Measurements from ENCODE around the gene MAF. TPM values are rescaled to one million over a fixed set of nuclear protein-coding genes. Genes with fewer than 3 reads are reported as not detected.
A peak's percentile ranks its signal among the peaks of the same experiment; 100 is the strongest.

MAF gene
- total and polyA plus RNA-seq, 7 donors = 6.0 to 52.3 (median 35.2) TPM

DNA sequence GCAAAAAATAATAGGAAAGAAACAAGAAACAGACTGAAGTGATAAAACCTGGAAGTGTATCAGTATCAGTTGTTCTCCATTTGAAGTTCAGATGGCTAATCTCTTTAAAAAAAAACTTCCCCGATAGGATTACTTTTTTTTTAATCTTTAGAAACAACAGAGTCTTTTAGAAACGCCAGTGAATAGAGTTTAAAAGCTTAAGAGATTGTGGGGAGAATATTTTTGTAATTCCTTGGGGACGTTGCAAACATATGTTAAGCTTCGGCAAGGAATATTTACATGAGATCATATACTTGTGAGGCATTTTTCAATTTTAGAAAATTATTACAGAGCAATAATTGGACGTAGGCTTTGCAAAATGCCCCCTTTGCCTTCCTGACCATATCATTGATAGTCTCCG lies 13.2 kb downstream of the MAF start:
- intact Hi-C loops (cut with DNase I) = loop anchor here (5.0 to 10.0 kb wide), 3 partner anchors 45 to 152 kb away; no protein-coding TSS in a partner anchor
- TF ChIP-seq, protein P1, sequence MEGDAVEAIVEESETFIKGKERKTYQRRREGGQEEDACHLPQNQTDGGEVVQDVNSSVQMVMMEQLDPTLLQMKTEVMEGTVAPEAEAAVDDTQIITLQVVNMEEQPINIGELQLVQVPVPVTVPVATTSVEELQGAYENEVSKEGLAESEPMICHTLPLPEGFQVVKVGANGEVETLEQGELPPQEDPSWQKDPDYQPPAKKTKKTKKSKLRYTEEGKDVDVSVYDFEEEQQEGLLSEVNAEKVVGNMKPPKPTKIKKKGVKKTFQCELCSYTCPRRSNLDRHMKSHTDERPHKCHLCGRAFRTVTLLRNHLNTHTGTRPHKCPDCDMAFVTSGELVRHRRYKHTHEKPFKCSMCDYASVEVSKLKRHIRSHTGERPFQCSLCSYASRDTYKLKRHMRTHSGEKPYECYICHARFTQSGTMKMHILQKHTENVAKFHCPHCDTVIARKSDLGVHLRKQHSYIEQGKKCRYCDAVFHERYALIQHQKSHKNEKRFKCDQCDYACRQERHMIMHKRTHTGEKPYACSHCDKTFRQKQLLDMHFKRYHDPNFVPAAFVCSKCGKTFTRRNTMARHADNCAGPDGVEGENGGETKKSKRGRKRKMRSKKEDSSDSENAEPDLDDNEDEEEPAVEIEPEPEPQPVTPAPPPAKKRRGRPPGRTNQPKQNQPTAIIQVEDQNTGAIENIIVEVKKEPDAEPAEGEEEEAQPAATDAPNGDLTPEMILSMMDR (IDR thresholded peaks at IDR 0.05) = no peak
- peak overlapping the region; percentile 70 for H3K27ac ChIP-seq
- WGBS, 3 donors = 48 to 78% (median 48%) methylated on average over 6 of the region's 6 CpGs
- no peaks in the 10 kb centered on the region for H3K27me3 ChIP-seq (ENCODE audit: insufficient read depth in 3 of 3, low read length in 2 of 3)
- no peaks in the 10 kb centered on the region for H3K9me3 ChIP-seq
- DNase-seq (no peak), ATAC-seq (no peak)
- H3K4me1 ChIP-seq = peaks cover 12% of the 10 kb centered on the region
- H3K36me3 ChIP-seq (ENCODE audit: insufficient read depth in 1 of 2, low read depth in 1 of 2) = no peaks in the 10 kb centered on the region
- H3K4me3 ChIP-seq = peak overlapping the region; percentile 35

GRCh38 chr16:79582789-79583188 lies 17.7 kb downstream of the MAF start:
- ATAC-seq = no peak
- Histone ChIP-seq H3K27ac (no peak overlapping the region), H3K4me3 (no peak overlapping the region), H3K36me3 (ENCODE audit: insufficient read depth in 1 of 2, low read depth in 1 of 2) (no peaks in the 10 kb centered on the region), H3K9me3 (no peaks in the 10 kb centered on the region), H3K4me1 (peaks cover 11% of the 10 kb centered on the region), H3K27me3 (ENCODE audit: insufficient read depth in 3 of 3, low read length in 2 of 3) (no peaks in the 10 kb centered on the region)
- intact Hi-C loops (cut with DNase I) = loop anchor here (5.0 to 10.0 kb wide), 2 partner anchors 35 to 148 kb away; no protein-coding TSS in a partner anchor
- WGBS, 3 donors = 81 to 84% (median 83%) methylated on average over 6 of the region's 6 CpGs
- TF ChIP-seq, protein P1 (IDR thresholded peaks at IDR 0.05) = no peak
- DNase-seq = no peak

- Histone ChIP-seq H3K4me3 (no peak overlapping the region), H3K4me1 (peaks cover 7% of the 10 kb centered on the region), H3K27me3 (ENCODE audit: insufficient read depth in 3 of 3, low read length in 2 of 3) (no peaks in the 10 kb centered on the region), H3K36me3 (ENCODE audit: insufficient read depth in 1 of 2, low read depth in 1 of 2) (no peaks in the 10 kb centered on the region), H3K27ac (no peak overlapping the region), H3K9me3 (no peaks in the 10 kb centered on the region)
- DNase-seq (no peak), ATAC-seq (peak in 1 of 4 donors; percentile 55)
- TF ChIP-seq, protein P1 (IDR thresholded peaks at IDR 0.05) = no peak
- 28 to 40% (median 31%) methylated on average over 10 of the region's 10 CpGs for WGBS, 3 donors
- intact Hi-C loops (cut with DNase I) = loop anchor here (5.0 to 10.0 kb wide), 2 partner anchors 33 to 146 kb away; no protein-coding TSS in a partner anchor
Measured at GRCh38 chr16:79580453-79581191, 19.9 kb downstream of the MAF start.

DNA sequence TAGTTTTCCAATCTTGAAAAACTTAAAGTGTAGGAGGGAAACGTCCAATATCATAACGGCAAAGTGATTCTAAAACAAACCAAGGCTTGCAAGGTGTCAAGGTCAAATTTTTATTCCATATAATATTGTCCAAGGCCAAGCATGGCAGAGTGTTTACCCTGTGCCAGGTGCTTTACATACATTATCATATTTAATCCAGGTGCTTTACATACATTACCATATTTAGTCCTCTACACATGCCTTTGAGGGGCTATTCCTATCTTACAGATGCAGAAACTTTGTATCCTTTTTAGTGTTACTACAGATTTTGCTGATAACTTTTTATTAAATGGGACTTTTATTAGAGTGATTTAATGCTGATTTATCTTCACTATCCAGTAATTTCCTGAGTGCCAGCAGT lies 23.9 kb downstream of the MAF start:
- no peak overlapping the region for H3K4me3 ChIP-seq
- intact Hi-C loops (cut with DNase I) = no loop called here
- H3K27ac ChIP-seq = no peak overlapping the region
- TF ChIP-seq, protein P1 (IDR thresholded peaks at IDR 0.05) = no peak
- H3K27me3 ChIP-seq (ENCODE audit: insufficient read depth in 3 of 3, low read length in 2 of 3) = no peaks in the 10 kb centered on the region
- 90 to 97% (median 96%) methylated on average over 2 of the region's 2 CpGs for WGBS, 3 donors
- ATAC-seq (no peak), DNase-seq (no peak)
- H3K4me1 ChIP-seq = peaks cover 19% of the 10 kb centered on the region
- H3K36me3 ChIP-seq (ENCODE audit: insufficient read depth in 1 of 2, low read depth in 1 of 2) = no peaks in the 10 kb centered on the region
- H3K9me3 ChIP-seq = no peaks in the 10 kb centered on the region

Measured in psoas muscle (tissue), 8 donors.